Measurements from ENCODE around the gene AHRR.
A peak's percentile ranks its signal among the peaks of the same experiment; 100 is the strongest.

Gene AHRR

DNA sequence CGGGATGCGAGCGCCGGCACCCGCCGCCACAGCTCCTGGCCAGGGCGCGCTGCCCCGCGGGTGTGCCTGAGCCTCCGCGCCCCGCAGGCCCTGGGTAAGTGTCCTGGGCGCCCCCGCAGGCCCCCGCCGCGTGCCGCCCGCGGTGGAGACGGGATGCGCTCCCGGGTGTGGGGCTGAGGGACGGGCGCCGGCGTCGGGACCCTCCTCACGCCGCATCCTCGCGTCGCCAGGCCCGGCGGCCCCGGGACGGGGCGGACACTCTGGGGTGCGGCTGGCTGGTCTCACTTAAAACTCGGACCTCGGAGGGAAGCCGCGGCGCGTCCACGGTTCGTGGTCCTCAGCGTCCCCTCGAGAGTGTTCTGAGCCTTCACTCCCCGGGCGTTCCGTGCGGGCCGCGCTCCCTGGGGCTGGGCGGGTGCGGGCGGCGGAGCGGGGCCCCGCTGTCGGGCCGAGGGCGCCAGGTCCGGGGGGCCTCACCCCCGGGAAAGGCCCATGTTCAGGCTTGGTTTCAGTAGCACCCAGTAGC is 275 bp downstream of the AHRR start:
- no peak for DNase-seq

DNA sequence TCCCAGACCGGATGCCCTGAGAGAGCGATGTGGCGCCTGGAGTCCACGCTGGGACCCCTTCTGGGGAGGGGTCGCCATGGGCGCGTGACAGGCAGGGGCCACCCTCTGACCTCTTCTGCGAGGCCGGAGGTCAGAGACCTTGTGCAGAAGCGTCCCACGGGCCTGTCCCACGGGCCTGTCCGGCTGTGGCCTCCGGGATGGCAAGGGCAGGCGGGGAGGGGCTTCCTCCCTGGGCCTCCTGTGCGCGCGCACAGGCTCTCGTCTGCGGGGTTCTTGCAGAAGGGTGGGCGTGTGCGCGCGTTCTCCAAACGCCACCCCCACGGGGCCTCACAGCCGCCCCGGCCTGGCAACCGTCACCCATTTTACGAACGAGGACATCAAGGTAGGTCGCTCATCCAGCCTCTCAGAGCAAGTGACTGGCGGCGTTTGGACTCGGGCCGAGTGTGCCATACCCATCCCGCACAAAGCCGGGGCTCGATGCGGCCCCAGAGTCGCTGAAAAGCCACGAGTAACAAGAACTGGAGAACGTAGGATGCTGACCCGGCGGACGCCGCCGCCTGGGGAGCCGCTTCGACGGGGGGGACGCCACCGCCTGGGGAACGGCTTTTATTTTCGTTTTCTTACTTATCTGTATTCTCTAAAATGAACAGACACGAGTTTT is 897 bp downstream of the AHRR start:
- no peak for DNase-seq

DNA sequence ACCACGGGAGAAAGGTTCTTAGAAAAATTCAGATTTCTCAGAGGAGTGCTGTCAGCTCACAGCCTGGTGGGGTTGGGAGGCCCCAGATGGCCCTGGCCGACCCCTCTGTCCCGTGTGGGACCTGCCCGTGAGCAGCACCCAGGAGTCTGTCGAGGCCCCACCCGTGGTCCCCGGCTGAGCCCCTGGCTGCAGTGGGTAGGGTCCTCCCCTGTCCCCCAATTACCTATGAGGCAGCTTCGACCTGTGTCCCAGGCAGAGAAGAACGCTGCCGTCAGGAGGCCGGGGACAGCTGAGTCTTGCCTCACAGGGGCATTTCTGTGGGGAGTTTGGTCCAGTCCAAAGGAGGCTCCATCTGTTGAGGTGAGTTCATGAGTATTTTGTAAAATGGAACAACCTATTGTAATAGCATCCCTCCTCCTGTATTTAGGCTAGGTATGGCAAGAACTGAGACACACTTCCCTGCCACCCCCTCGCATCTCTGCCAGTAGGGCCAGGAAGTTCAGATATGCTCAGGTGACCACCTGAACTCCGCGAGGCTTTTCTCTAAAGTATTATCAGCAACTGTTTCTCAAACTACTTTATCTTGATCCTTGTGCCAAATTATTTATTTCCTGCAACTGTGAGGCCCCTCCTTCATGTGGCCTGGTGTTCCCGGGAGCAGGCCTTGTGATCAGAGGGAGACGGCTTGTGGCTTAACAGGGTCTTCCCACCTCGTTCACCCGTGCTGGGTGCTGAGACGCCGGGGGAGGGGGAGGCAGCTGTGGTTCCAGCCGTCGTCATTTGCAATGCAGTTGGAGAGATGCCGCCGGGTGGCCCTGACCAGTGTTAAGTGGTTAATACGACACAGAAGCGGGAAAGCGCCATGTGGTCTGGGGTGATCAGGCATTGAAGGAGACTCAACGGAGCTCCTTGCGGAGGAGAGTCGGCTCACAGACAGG is 1.7 kb downstream of the AHRR start:
- DNase-seq = no peak

DNA sequence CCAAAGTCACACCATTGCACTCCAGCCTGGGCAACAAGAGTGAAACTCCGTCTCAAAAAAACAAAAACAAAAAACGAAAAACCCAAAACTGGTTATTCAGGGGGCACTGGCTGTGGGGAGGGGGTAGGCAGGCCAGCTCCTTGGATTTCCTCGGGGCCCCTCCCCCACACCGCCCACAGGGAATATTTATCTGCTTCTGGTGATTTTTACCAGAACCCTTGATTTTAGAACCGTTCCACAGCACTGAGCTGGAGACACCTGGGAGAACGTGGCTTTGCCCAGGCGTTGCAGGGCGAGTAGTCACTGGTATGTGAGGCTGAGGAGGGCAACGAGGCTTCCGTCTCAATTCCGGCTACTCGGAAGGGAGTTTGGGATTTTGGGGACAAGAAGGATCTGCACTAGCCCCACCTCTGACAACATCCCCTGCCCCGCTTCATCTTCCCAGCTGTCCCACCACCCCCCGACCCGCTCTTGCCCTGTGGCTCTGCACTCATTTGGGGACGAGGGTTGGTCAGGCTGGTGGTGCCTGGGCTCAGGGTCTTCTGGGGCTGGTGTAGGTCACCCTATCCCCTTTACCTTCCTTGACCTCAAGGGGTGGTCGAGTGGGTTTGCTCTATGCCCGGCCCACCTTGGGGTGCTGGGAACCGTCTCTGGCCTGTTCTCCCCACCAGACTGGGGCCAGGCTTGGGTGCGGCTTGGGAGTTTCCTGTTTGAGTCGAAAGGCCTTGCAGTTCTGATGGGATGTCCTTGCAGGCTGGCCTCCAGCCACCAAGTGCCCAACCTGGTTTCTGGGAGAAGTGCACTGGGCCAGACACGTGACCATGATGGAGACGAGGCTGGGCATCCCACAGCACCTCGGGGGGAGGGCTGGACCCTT is 3.5 kb downstream of the AHRR start:
- DNase-seq = no peak

DNA sequence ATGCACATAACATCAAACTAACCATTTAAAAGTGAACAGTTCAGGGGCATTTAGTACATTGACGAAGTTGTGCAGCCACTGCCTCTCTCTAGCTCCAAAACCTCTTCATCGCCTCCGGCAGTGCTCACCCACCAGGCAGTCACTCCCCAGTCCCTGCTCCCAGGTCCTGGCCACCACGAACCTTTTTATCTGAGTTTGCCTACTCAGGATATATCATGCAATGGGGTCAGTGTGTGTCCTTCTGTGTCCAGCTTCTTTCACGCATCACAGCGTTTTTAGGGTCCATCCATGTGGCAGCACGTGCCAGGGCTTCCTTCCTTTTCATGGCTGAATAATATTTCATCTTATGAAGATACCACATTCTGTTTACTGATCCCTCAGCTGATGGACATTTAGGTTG is 4.6 kb downstream of the AHRR start:
- no peak for DNase-seq

DNA sequence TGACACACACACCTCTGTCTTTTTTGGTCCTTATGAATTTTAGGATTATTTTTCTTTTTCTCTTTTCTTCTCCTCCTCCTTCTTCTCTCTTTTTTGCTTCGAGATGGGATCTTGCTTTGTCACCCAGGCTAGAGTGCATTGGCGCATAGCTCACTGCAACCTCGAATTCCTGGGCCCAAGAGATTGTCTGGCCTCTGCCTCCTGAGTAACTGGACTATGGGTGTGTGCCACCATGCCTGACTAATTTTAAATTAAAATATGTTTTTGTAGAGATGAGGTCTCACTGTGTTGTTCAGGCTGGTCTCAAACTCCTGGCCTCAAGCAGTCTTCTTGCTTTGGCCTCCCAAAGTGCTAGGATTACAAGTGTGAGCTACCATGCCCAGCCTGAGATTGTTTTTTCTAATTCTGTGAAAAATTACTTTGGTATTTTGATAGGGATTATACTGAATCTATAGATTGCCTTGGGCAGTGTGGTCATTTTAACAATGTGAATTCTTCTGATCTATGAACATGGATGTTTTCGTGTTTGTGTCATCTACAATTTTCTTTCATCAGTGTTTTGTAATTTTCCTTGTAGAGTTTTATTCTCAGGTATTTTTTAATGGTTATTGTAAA is 7.7 kb downstream of the AHRR start:
- DNase-seq = no peak

DNA sequence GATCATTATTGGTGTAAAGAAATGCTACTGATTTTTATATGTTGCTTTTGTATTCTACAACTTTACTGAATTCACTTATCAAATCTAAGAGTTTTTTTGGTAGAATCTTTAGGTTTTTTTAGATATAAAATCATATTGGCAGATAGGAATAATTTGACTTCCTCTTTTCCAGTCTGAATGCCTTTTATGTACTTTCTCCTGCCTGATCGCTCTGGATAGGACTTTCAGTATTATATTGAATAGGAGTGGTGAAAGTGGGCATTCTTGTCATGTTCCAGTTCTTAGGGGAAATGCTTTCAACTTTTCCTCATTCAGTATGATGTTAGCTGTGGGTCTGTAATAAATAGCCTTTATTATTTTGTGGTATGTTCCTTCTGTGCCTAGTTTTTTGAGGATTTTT is 8.3 kb downstream of the AHRR start:
- DNase-seq = no peak

DNA sequence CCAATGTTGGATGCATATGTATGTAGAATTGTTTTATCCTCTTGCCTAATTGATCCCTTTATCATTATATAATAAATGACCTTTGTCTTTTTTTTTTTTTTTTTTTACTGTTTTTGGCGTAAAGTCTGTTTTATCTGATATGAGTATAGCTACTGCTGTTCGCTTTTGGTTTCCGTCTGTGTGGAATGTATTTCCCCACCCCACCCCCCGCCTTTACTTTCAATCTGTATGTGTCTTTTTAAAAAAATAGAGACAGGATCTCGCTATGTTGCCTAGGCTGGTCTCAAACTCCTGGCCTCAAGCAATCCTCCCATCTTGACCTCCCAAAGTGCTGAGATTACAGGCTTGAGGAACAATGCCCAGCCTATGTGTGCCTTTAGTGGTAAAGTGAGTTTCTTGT is 11.3 kb downstream of the AHRR start:
- DNase-seq = no peak

DNA sequence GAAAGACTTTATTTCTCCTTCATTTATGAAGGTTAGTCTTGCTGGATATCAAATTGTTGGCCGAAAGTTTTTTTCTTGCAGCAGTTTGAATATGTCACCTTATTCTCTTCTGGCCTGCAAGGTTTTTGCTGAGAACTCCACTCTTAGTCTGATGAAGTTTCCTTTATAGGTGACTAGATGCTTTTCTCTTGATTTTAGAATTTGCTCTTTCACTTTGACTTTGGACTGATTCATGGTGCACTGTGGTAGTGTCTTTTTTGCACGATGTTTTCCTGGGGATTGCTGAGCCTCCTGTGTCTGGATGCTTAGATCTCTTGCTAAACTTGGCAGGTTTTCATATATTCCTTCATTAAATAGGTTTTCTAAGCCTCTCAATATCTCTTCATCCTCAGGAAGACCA is 12.4 kb downstream of the AHRR start:
- DNase-seq = no peak

DNA sequence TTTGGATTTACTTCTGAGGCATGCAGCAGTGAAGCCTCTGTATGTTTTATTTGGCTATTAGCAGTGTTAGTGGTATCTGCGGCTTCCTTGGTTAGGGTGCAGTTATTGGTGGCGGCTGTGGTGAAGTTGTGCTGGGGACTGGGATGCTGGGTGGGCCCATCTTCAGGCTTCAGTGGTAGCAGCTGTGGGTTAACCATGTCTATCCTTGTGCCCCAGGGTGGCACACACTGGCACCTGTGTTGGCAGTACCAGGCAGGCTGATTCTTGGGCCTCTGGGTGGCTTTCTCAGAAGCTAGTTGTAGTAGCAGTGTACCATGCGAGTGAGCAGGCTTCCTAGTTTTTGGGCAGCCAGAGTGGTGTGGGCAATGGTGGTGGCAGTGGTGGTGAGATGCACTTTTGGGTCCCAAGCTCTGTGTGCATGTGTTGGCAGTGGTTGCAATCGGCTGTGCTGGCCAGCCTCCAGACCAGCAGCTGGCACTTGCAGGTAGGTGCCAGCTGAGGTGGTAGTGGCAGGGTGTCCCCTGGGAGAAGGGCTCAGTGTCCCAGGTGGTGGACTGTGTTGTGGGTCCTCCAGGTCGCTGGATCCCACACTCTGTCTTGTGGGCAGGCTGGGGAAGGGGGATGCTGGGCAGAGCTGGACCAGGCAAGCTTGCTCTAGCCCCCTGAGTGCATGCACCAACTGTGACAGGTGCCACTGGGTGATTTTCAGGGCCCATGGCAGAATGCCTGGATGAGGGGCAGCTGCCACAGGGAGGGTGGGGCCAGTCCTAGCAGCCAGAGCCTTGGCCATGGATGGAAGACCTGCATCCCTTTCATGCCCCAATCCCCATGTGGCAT is 13.6 kb downstream of the AHRR start:
- no peak for DNase-seq

DNA sequence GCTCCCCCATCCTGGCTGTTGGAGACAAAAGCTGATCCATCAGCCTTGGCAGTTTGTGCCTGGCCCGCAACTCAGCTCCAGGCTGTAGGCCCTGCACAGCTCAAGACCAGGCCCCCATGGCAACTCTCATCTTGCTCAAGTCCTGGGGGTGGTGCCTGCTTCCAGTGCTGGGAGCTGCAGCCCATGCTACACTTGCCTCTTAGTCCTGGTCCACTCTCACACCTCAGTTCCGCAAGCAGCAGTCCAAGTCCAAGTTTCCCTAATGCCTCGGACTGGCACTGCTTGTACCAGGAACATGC is 14.2 kb downstream of the AHRR start:
- no peak for DNase-seq

DNA sequence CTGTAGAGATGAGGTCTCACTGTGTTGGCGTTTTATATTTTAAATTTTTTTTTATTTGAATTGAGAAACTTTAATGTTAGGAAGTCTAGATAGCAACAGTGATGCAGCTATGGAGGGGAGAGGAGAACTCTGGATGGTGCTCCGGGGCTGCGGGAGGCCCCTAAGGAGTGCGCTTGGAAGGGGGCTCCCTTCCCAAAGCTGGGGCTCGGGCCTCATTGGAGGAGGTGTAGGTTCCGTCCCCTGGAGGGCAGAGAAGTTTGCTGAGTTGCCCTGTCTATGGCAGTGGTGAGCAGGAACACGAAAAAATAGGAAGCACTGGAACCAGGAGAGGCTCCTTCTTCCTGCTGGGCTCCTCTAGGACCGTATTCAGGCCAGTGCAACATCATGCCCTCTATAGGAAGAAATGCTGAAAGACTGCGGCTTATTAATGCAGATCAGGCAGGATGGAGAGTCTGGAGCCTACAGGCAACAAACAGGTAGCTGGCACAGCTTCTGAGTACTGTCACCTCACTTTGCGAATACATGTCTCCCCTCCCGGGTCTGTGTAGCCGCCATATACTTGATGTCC is 16.1 kb downstream of the AHRR start:
- no peak for DNase-seq

DNA sequence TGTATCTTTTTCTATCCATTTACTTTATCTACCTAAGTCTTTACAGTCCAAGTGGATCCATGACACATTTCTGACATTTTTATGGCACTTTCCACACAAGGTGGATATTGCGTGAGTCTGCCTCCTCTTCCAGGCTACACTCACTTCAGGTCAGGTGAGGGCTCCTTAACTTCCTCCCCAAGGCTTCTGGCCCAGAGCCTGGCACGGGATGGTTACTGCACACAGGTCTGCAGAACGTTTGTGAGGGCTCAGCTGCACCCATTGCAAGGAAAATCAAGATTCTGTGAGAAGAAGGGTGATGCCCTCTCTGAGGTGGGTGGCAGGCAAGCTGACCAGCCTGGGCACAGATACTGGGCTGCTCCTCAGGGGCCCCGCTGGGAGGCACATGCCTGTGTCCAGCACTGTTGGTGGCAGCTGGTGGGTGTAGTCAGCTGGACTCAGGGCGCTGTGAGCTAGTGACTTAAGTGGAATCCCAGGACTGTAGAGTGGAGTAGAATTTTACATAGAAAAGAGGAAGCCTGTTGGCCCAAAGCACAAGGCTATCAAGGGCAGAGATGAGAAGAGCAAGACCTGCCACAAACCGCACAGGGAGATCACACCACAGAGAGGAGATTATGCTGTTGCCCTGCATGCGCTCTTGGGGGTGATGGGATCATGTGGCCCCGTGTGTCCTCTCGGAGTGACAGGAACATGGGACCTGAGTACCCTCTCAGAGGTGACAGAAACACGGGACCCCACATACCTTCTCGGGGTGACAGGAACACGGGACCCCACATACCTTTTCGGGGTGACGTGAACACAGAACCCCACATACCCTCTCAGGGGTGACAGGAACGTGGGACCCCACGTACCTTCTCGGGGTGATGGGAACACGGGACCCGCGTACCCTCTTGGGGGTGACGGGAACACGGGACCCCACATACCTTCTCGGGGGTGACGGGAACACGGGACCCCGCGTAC is 21.3 kb downstream of the AHRR start:
- no peak for DNase-seq

DNA sequence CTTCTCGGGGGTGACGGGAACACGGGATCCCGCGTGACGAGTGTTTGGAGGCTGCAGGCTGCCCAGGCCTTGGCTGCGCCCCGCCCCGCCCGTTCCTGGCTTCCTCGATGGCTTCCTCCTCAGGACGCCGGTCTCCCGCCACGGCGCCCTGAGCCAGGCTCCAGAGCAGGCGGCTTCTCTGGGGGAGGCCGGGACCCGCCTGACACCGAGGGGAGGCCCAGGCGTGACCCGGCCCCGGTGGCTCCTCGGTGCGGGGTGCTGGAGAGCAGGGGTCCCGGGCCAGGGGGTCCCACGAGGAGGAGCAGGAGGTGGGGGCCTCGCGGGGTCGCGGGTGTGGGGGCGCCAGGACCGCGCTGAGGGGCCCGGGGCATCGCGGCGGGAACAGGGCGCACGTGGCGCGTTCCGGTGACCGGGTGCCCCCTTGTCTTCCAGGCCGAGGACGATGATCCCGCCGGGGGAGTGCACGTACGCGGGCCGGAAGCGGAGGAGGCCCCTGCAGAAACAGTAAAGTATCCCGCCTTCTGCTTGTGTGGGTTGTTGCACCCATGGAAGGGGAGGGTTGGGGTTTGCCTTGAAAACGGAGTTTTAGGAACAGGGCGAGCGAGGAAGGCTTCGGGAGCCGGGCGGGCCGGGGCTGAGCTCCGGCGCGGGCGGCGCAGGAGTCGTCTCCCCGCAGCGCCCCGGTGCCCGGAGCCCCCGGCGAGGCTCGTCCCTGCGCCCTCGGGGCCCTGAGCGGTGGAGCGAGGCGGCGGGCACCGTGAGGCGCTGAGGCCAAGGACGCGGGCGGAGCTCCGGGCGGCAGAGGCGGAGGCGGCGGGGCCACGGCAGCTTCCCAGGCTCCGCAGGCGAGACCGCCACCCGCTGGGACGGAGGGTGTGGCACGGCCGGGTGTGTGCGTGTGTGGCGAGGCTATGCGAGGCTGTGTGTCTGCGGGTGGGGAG is 22.2 kb downstream of the AHRR start:
- peak; percentile 19 to 39 for DNase-seq

DNA sequence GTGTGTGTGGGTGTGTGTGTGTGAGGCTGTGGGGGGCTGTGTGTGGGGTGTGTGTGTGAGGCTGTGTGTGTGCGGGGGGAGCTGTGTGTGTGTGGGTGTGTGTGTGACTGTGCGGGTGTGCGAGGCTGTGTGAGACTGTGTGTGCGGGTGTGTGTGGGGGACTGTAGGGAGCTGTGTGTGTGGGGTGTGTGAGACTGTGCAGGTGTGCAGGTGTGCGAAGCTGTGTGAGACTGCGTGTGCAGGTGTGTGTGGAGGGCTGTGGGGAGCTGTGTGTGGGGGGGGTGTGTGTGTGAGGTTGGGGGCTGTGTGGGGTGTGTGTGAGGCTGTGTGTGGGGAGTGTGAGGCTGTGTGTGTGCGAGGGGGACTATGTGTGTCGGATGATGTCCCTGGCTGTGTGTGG is 23.2 kb downstream of the AHRR start:
- DNase-seq = no peak

DNA sequence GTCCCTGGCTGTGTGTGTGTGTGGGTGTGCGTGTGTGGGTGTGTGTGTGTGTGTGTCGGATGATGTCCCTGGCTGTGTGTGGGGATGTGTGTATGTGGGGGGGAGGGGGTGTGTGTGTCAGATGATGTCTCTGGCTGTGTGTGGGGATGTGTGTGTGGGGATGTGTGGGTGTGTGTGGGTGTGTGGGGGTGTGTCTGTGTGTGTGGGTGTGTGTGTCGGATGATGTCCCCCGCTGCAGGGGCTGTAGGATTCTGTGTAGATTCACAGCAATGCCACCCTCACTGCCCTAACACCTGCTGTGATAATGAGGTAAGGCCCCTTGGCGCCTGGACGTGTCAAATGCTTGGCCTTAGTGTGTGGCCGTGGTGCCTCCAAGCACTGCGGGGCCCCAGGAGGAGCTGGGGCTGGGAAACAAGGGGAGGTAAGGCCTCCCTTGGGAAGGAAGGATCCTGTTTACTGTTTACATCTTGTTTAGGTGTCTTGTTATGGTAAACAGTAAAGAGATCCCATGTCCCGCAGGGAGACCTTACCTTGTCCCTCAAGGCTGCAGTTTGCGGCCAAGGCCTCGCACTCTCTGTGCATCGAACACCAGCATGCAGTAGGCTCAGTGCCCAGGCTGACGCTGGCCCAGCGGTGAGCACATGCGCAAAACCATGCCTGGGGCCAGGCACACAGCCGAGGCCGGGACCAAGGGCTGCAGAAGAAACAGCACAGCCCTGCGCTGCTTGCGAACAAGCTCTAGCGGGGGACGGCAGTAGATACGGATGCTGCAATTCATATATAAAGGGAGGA is 24.1 kb downstream of the AHRR start:
- no peak for DNase-seq

DNA sequence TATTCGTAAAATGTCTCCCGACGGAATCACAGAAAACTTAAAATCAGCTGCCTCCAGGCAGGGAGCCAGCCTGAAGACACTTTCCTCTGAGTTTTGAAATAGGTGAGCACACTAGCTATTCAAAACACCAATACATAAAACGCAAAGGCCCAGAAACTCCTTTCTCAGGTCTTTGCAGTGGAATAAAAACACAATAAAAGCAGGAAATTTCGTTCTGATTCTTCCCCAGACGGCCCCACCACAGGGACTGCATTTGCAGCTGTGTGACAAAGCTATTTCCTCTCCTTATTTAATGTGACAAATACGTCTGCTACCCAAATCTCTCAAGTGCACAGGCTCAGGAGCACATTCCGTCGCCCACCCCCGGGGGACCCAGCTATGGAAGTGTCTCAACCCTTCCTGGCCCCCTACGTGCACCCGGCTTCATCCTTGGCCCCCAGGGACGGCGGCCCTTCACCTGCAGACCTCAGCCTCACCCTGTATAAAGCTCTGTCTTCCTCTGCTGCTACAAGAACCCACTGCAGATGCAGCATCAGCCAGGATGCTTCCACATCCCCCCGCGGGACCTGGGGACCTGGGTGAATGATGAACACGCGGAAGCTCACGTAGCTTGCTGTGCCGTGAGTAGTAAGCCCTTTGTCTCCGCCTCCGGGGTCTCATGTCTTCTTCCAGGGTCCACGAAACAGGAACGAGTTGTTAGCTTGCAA is 24.9 kb downstream of the AHRR start:
- no peak for DNase-seq

All from CD4-positive, alpha-beta T cell treated with Interleukin-1 beta for 1 hour (primary cell).